HG02571 (cell line): Measurements from ENCODE around the gene POLDIP3.

Source experiments
- ATAC-seq: cut with Tn5 transposase; IDR thresholded peaks from one replicate; pipeline ENCODE4 v1.9.1; 2021; ENCODE audit warnings: mild to moderate bottlenecking, moderate library complexity; ENCODE audit not compliant: unreplicated experiment

POLDIP3 gene

GRCh38 chr22:42614312-42615091, at the start of gene POLDIP3:
Gene POLDIP3 (minus strand): TSS chr22:42614883. CDS start chr22:42614857, 26 bp downstream.
- peak; percentile 69 for ATAC-seq

GRCh38 chr22:42661985-42662831, 47.5 kb upstream of the POLDIP3 start:
- no peak for ATAC-seq

GRCh38 chr22:42656578-42656977, 41.9 kb upstream of the POLDIP3 start:
- no peak for ATAC-seq

- no peak for ATAC-seq
Measured at GRCh38 chr22:42655693-42656092, 41.0 kb upstream of the POLDIP3 start.

DNA sequence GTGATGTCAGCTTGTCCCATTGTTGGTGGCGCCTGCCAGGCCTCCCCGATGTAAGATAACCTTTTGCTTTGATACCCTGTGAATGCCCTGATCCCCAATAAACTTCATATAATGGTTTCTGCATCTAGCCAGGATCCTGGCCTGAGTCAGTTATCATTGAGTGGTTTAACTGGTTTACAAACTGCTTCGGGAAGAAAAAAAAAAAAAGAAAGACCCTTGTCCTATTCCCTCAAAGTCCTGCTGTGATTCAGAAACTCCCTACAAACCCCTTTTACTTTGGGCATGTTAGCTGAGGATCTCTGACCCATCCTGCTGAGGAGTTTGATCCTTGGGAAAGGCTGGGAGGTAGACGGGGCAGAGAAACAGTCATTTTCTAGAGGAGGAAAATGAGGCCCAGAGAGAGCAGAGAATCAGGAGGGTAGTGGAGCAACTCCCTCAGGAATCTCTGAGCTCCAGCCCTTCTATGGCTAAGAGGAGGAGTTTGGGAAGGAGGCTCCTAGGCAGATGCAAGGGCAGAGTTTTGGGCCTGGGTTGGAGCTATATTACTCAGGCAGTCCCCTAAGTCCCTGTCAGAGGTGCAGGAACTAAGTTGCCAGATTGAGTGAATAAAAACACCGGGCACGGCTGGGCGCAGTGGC, 39.9 kb upstream of the POLDIP3 start:
- no peak for ATAC-seq

- no peak for ATAC-seq
Measured at GRCh38 chr22:42653999-42654398, 39.3 kb upstream of the POLDIP3 start.

DNA sequence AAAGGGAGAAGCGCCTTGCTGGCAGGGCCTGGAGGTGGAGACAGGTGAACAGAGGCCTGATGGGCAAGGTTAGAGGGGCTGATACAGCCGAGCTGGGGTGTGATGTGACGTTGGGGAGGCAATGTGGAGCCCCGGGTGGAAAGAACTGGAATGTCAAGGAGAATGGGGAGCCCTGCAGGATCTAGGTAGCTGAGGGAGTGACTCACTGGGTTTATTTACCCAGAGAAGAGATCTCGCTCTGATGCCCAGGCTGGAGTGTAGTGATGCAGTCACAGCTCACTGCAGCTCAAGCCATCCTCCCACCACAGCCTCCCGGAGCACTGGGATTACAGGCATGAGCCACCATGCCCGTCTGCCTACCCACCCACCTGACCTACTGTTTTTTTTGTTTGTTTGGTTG, 36.5 kb upstream of the POLDIP3 start:
- no peak for ATAC-seq

DNA sequence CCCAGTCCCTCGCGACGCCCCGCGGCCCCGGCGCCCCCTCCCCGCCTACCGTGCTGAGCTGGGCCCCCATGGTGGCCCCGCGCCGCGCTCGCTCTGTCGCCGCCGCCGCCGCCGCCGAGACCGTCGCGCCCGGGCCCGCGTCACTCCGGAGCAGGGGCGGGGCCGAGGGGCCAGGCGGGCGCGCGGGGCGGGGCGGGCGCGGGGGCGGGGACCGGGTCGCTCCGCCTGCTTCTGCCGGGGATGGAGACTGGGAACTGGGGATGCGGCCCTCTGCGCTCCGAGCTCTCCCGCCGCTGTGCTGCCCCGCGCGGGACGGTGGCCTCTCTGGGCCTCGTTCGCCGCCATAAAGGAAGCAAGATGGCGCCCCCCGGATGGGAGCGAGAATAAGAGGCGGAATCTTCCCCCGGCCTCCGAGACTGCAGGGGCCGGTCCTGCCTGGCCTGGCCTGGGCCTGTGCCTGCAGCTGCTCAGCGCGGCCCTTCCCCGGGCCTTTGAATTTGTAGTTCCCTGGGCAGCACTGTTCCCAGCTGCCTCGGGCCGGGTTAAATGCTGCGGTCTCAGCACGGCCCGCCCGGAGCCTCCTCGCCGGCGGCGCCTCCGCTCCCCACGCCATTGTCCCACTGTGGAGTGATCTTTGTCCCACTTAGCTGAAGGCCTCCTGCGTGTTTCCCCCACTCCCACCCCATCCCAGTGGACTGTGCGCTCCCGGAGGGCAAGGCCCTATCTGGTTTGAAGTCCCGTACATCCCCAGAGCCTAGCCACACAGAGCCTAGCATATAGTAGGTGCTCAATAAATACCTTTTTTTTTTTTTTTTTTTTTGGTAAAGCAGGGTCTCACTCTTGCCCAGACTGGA, 34.8 kb upstream of the POLDIP3 start, which contains the start of gene CYB5R3:
Gene CYB5R3 (minus strand): TSS at position 147 of the 854 bp plus-strand sequence. CDS start 77 bp downstream, at position 70.
- peak; percentile 60 for ATAC-seq

DNA sequence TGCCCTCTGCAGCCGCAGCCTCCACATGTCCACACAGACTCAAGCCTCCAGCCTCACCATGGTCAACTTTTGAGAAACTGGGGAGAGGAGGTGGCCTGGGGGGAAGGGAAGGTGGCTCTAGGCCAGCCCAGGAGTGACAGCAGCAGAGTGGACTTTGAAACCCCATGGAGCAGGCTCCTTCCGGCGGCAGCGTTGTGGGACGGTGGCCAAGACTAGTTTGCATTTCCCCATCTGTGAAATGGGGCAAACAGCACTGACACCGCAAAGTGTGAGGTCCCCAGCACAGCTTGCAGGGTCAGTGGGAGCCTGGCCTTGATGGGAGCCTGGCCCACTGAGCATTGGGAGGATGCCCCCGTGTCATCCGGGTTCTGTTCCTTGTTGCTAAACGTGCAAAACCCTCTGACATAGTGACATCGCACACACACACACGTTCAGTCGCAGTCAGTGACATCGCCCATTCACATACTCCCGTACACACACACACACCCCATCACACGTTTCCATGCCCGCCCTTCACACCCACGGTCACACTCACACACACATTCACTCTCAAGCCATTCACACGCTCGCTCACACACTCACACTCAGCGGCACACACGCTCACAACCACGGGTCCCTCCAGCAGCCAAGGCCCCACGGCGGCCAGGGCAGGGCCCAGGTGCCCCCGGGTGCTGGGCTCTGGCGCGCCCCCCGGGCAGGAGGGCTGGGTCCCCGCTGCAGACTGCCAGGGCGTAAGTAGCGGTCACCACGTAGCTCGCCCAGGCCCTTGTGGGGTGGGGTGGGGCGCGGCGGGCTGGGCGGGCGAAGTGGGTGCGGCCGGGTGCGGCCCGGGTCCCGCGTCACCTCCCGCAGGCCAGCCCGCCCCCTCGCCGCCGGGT, 33.9 kb upstream of the POLDIP3 start:
- ATAC-seq = peak; percentile 47

- ATAC-seq = no peak
Measured at GRCh38 chr22:42648017-42648367, 33.3 kb upstream of the POLDIP3 start.

GRCh38 chr22:42646569-42647525, 32.2 kb upstream of the POLDIP3 start:
- ATAC-seq = no peak

GRCh38 chr22:42645938-42646568, 31.4 kb upstream of the POLDIP3 start:
- no peak for ATAC-seq

DNA sequence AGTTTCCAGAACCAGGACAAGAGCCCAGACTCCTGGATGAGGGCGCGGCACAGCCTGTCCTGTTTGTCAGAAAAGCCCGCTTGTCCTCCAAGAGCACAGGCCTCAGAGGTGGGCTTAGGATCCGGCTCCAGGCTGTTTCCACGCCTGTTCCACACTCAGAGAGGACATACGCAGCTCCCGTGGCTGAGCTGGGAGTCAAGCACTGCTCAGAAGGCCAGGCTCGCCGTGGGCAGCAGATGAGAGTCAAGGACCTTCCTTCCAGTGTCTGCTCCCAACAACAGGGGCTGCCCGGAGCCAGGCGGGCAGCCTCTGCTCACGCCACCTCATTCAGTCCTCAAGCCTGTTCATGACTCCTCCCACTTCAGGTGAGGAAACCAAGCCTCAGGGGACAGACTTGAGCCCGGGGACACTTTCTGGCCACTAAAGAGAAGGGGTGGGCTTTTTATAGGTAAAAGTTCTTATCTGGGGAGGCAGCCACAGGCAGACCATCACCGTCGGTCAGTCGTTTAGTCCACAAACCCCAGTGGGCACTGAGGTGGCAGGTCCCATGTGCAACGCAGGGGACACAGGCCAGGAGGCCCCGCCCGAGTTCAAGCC, 30.8 kb upstream of the POLDIP3 start:
- no peak for ATAC-seq

DNA sequence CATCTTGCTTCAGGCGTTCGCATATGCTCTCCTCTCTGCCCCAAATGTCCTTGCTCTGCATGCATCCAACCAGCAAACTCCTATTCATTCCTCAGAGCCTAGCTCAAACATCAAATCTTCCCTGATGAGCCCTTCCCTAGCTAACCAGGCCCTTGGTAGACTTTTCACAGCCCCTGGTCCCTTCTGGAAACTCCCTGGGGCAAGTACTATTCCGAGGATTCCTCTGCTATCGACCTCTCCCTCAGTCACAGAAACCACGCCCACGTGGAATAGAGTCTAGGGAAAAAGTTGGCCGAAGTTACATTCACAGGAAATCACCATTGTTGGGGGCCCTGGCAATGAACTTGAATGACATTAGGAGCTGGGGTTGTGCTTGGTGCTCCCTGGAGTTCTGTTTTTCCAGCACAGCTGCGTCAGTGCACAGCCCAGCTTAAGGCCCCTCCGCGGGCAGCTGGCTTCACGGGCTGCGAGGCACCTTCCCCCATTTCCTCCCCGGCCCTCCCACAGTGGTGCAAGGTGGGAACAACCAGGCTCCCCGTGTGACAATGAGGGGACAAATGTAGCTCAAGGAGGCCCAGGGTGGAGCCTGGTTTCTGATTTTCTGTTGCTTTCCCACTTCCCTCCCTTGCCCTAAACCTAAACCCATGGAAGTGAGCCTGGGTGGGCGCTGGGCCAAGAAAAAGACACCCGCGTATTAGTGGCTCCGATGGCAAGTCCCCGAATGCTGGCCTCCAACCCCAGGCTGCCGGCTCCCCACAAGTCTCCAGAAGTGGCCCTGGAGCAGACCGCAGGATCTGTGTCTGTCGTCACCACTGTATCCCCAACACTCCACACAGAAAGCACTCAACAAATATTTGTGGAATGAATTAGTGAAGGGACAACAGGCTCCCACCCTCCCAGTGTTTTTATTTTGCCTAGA, 30.0 kb upstream of the POLDIP3 start:
- no peak for ATAC-seq

- ATAC-seq = no peak
Measured at GRCh38 chr22:42643634-42644421, 29.1 kb upstream of the POLDIP3 start.
